Keratinocyte (primary cell): ENCODE data around the gene SUSD3. TPM values are rescaled to one million over a fixed set of nuclear protein-coding genes. Genes with fewer than 3 reads are reported as not detected.

Experiments
- DNase-seq: peaks from one replicate; pipeline ENCODE4 v3.0.0-alpha.2; 2011; ENCODE audit warnings: low read depth, missing footprints, low spot score
- FAIRE-seq: peaks from 2 replicates; lab custom pipeline; 2011; peaks lifted over from hg19 to GRCh38; lab: Jason Lieb, UNC
- H2AFZ ChIP-seq: 2 replicates; pipeline ENCODE4 v1.6.0; 2012; ENCODE audit warnings: low read length, control low read depth, inconsistent platforms; ENCODE audit not compliant: control insufficient read depth
- H3K27ac ChIP-seq: 2 replicates; pipeline ENCODE4 v1.5.1; 2011; ENCODE audit warnings: low read length; ENCODE audit not compliant: control insufficient read depth, insufficient read depth
- H3K27me3 ChIP-seq: 3 replicates; pipeline ENCODE4 v1.6.0; 2011; ENCODE audit warnings: low read length; ENCODE audit not compliant: control insufficient read depth, insufficient read depth; ENCODE audit errors: extremely low read depth
- H3K36me3 ChIP-seq, 2 experiments: 2 replicates in 1 of 2; 3 replicates in 1 of 2; pipeline ENCODE4 v1.5.1; 2011; ENCODE audit warnings: low read length in 2 of 2, mild to moderate bottlenecking in 1 of 2; ENCODE audit not compliant: control insufficient read depth in 2 of 2, insufficient read depth in 2 of 2; ENCODE audit errors: extremely low read depth in 1 of 2
- H3K4me1 ChIP-seq: 3 replicates; pipeline ENCODE4 v1.5.1; 2011; ENCODE audit warnings: low read length; ENCODE audit not compliant: control insufficient read depth, insufficient read depth; ENCODE audit errors: extremely low read depth
- H3K4me2 ChIP-seq: 3 replicates; pipeline ENCODE4 v1.6.0; 2011; ENCODE audit warnings: low read depth, low read length; ENCODE audit not compliant: control insufficient read depth, insufficient read depth; ENCODE audit errors: extremely low read depth
- H3K4me3 ChIP-seq, 3 experiments: fragments of 200-600 bp in 1 of 3; sonication (generic) in 1 of 3; 2 replicates in 2 of 3; 3 replicates in 1 of 3; pipeline ENCODE4 v1.5.1; 2011 to 2016; ENCODE audit warnings: low read length in 3 of 3, mild to moderate bottlenecking in 3 of 3, control low read depth in 2 of 3, inconsistent platforms in 1 of 3, low read depth in 1 of 3, mixed read lengths in 1 of 3, mixed run types in 1 of 3, moderate library complexity in 1 of 3; ENCODE audit not compliant: control insufficient read depth in 2 of 3, insufficient read depth in 2 of 3; ENCODE audit errors: extremely low read depth in 1 of 3
- H3K79me2 ChIP-seq: 2 replicates; pipeline ENCODE4 v1.6.0; 2012; ENCODE audit warnings: low read length; ENCODE audit not compliant: control insufficient read depth, insufficient read depth
- H3K9ac ChIP-seq: 3 replicates; pipeline ENCODE4 v1.6.0; 2011; ENCODE audit warnings: low read length; ENCODE audit not compliant: control insufficient read depth, insufficient read depth; ENCODE audit errors: extremely low read depth
- H3K9me1 ChIP-seq: 3 replicates; pipeline ENCODE4 v1.6.0; 2011; ENCODE audit warnings: low read length; ENCODE audit not compliant: control insufficient read depth, insufficient read depth; ENCODE audit errors: extremely low read depth
- H3K9me3 ChIP-seq: 2 replicates; pipeline ENCODE4 v1.5.1; 2012; ENCODE audit warnings: low read depth, low read length; ENCODE audit not compliant: control insufficient read depth
- H4K20me1 ChIP-seq: 3 replicates; pipeline ENCODE4 v1.6.0; 2011; ENCODE audit warnings: low read length; ENCODE audit not compliant: control insufficient read depth, insufficient read depth; ENCODE audit errors: extremely low read depth
- EZH2 ChIP-seq: IDR thresholded peaks from one replicate; pipeline ENCODE4 v1.6.1; 2012; ENCODE audit warnings: inconsistent platforms, mild to moderate bottlenecking, low read length, moderate library complexity
- dilution Hi-C: fragments of 300-500 bp; cut with MboI; formaldehyde crosslinking; loops from one replicate; pipeline ENCODE4 v1.7.0; 2020; ENCODE audit warnings: low sequenced_read_pairs; ENCODE audit not compliant: extremely low pct_ligation_motif_present
- polyA plus RNA-seq, 5 experiments: library from polyadenylated mRNA; depleted of rRNA in 3 of 5; stranded (reverse) in 3 of 5; stranded (forward) in 1 of 5; unstranded in 1 of 5; fragments of >200 nt; gene quantifications; 1 replicate in 1 of 5; 2 replicates in 3 of 5; 3 replicates in 1 of 5; pipeline versions ENCODE4 v1.2.1 to v1.2.3, GENCODE V29; 2011 to 2012; ENCODE audit warnings: missing spikeins in 2 of 5, low read depth in 1 of 5, low replicate concordance in 1 of 5
- TF ChIP-seq, protein P1 (sequence below), 3 experiments: IDR thresholded peaks in 1 of 3; conservative IDR thresholded peaks in 1 of 3; optimal IDR thresholded peaks in 1 of 3; 2 replicates in 2 of 3; 3 replicates in 1 of 3; pipeline versions ENCODE3 to v1.5.1; 2011; ENCODE audit warnings: low read length in 3 of 3, mild to moderate bottlenecking in 3 of 3, moderate library complexity in 2 of 3, control low read depth in 1 of 3, inconsistent platforms in 1 of 3; ENCODE audit not compliant: insufficient read depth in 2 of 3; ENCODE audit errors: extremely low read depth in 1 of 3

The SUSD3 gene
- polyA plus RNA-seq, 1 donor (not counting 4 experiments of a cell fraction or from before 2014, with no cell fraction given), result 0.20 TPM

DNA sequence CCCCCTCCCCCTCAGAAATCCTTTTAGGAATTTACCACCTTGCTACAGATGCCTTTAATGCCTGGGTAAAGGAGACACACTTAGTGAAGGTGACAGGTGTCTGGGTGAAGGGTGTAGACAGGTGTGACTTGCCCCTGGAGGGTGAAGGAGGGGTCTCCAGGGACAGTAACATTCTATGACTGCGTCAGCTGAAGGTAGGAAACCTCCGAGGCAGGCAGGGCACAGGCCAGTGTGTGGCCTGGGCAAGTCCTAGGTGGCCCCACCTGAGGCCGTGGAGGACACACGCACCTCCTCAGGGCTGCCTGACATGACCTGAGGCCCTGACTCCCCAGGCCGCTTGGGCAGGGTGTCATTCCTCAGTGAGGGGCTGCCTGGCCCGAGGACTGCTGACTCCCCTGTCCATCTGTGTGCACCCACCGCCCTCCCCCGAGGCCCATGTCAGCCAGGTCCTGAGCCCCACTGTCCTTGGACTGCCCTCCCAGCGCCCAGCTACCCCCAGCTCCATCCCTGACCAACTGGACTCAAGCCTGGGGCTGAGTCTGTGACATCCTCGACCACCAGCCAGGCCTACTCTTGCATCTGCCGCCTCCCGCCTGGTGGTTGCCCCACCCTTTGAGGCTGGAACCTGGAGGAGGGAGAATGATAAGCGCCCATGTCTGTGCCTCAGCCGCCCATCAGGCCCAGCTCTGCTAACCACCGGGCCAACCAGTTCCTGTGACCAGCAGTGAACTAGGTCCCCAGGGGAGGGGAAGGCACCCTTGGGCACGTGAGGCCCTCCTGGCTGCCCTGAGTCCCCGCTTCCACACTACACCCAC is 55.9 kb downstream of the SUSD3 start:
- H3K9me3 ChIP-seq, result no peaks in the 10 kb centered on the region
- no peak overlapping the region for H3K9ac ChIP-seq
- no peak overlapping the region for H3K4me3 ChIP-seq
- H3K9me1 ChIP-seq, result peaks cover 3% of the 10 kb centered on the region
- H3K79me2 ChIP-seq, result no peaks in the 10 kb centered on the region
- DNase-seq, result no peak
- no peak overlapping the region for H3K27ac ChIP-seq
- H4K20me1 ChIP-seq, result no peaks in the 10 kb centered on the region
- FAIRE-seq, result no peak
- dilution Hi-C loops, result no loop called here
- H3K4me1 ChIP-seq, result no peaks in the 10 kb centered on the region
- H2AFZ ChIP-seq, result no peak overlapping the region
- TF ChIP-seq EZH2, result no peak
- TF ChIP-seq, protein P1, sequence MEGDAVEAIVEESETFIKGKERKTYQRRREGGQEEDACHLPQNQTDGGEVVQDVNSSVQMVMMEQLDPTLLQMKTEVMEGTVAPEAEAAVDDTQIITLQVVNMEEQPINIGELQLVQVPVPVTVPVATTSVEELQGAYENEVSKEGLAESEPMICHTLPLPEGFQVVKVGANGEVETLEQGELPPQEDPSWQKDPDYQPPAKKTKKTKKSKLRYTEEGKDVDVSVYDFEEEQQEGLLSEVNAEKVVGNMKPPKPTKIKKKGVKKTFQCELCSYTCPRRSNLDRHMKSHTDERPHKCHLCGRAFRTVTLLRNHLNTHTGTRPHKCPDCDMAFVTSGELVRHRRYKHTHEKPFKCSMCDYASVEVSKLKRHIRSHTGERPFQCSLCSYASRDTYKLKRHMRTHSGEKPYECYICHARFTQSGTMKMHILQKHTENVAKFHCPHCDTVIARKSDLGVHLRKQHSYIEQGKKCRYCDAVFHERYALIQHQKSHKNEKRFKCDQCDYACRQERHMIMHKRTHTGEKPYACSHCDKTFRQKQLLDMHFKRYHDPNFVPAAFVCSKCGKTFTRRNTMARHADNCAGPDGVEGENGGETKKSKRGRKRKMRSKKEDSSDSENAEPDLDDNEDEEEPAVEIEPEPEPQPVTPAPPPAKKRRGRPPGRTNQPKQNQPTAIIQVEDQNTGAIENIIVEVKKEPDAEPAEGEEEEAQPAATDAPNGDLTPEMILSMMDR (optimal IDR thresholded peaks at IDR 0.05 in 1 of 3, IDR thresholded peaks at IDR 0.05 in 1 of 3, conservative IDR thresholded peaks at IDR 0.05 in 1 of 3; ENCODE audit: extremely low read depth in 1 of 3, insufficient read depth in 2 of 3, low read length in 3 of 3), result no peak
- no peak overlapping the region for H3K4me2 ChIP-seq
- H3K36me3 ChIP-seq, result peaks cover 9 to 14% of the 10 kb centered on the region in 2 experiments
- H3K27me3 ChIP-seq, result no peaks in the 10 kb centered on the region

DNA sequence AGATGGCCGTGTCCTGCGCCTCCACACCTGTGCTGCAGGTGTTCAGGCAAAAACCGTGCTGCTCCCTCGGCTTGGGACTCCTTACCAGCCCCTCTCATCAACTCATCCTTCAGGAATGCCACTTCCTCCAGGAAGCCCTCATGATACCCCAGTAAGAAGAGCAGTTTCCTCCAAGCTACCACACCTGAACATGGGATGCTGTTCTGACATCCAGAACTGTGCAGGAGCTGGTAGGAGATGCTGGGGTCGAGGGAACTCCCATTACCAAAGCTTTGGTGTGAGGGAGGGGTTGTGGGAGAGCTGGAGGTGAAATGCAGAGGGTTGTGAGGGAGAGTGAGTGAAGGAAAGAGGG is 56.5 kb downstream of the SUSD3 start:
- dilution Hi-C loops, result no loop called here
- Histone ChIP-seq H2AFZ (no peak overlapping the region), H4K20me1 (no peaks in the 10 kb centered on the region), H3K36me3 (peaks cover 9 to 14% of the 10 kb centered on the region in 2 experiments), H3K4me1 (no peaks in the 10 kb centered on the region), H3K27me3 (no peaks in the 10 kb centered on the region), H3K9ac (no peak overlapping the region), H3K4me2 (no peak overlapping the region), H3K9me3 (no peaks in the 10 kb centered on the region), H3K9me1 (peaks cover 3% of the 10 kb centered on the region), H3K79me2 (no peaks in the 10 kb centered on the region), H3K27ac (no peak overlapping the region), H3K4me3 (no peak overlapping the region)
- FAIRE-seq (no peak), DNase-seq (no peak)
- TF ChIP-seq, protein P1 (optimal IDR thresholded peaks at IDR 0.05 in 1 of 3, IDR thresholded peaks at IDR 0.05 in 1 of 3, conservative IDR thresholded peaks at IDR 0.05 in 1 of 3; ENCODE audit: extremely low read depth in 1 of 3, insufficient read depth in 2 of 3, low read length in 3 of 3), result no peak
- TF ChIP-seq EZH2, result no peak
